Keratinocyte (primary cell): ENCODE measurements around the gene FAM83G. TPM values are rescaled to one million over a fixed set of nuclear protein-coding genes. Genes with fewer than 3 reads are reported as not detected.

Experiments
- DNase-seq: peaks from one replicate; pipeline ENCODE4 v3.0.0-alpha.2; 2011; ENCODE audit warnings: low read depth, missing footprints, low spot score
- FAIRE-seq: peaks from 2 replicates; lab custom pipeline; 2011; peaks lifted over from hg19 to GRCh38; lab: Jason Lieb, UNC
- H2AFZ ChIP-seq: 2 replicates; pipeline ENCODE4 v1.6.0; 2012; ENCODE audit warnings: low read length, control low read depth, inconsistent platforms; ENCODE audit not compliant: control insufficient read depth
- H3K27ac ChIP-seq: 2 replicates; pipeline ENCODE4 v1.5.1; 2011; ENCODE audit warnings: low read length; ENCODE audit not compliant: control insufficient read depth, insufficient read depth
- H3K27me3 ChIP-seq: 3 replicates; pipeline ENCODE4 v1.6.0; 2011; ENCODE audit warnings: low read length; ENCODE audit not compliant: control insufficient read depth, insufficient read depth; ENCODE audit errors: extremely low read depth
- H3K36me3 ChIP-seq, 2 experiments: 2 replicates in 1 of 2; 3 replicates in 1 of 2; pipeline ENCODE4 v1.5.1; 2011; ENCODE audit warnings: low read length in 2 of 2, mild to moderate bottlenecking in 1 of 2; ENCODE audit not compliant: control insufficient read depth in 2 of 2, insufficient read depth in 2 of 2; ENCODE audit errors: extremely low read depth in 1 of 2
- H3K4me1 ChIP-seq: 3 replicates; pipeline ENCODE4 v1.5.1; 2011; ENCODE audit warnings: low read length; ENCODE audit not compliant: control insufficient read depth, insufficient read depth; ENCODE audit errors: extremely low read depth
- H3K4me2 ChIP-seq: 3 replicates; pipeline ENCODE4 v1.6.0; 2011; ENCODE audit warnings: low read depth, low read length; ENCODE audit not compliant: control insufficient read depth, insufficient read depth; ENCODE audit errors: extremely low read depth
- H3K4me3 ChIP-seq, 3 experiments: fragments of 200-600 bp in 1 of 3; sonication (generic) in 1 of 3; 2 replicates in 2 of 3; 3 replicates in 1 of 3; pipeline ENCODE4 v1.5.1; 2011 to 2016; ENCODE audit warnings: low read length in 3 of 3, mild to moderate bottlenecking in 3 of 3, control low read depth in 2 of 3, inconsistent platforms in 1 of 3, low read depth in 1 of 3, mixed read lengths in 1 of 3, mixed run types in 1 of 3, moderate library complexity in 1 of 3; ENCODE audit not compliant: control insufficient read depth in 2 of 3, insufficient read depth in 2 of 3; ENCODE audit errors: extremely low read depth in 1 of 3
- H3K79me2 ChIP-seq: 2 replicates; pipeline ENCODE4 v1.6.0; 2012; ENCODE audit warnings: low read length; ENCODE audit not compliant: control insufficient read depth, insufficient read depth
- H3K9ac ChIP-seq: 3 replicates; pipeline ENCODE4 v1.6.0; 2011; ENCODE audit warnings: low read length; ENCODE audit not compliant: control insufficient read depth, insufficient read depth; ENCODE audit errors: extremely low read depth
- H3K9me1 ChIP-seq: 3 replicates; pipeline ENCODE4 v1.6.0; 2011; ENCODE audit warnings: low read length; ENCODE audit not compliant: control insufficient read depth, insufficient read depth; ENCODE audit errors: extremely low read depth
- H3K9me3 ChIP-seq: 2 replicates; pipeline ENCODE4 v1.5.1; 2012; ENCODE audit warnings: low read depth, low read length; ENCODE audit not compliant: control insufficient read depth
- H4K20me1 ChIP-seq: 3 replicates; pipeline ENCODE4 v1.6.0; 2011; ENCODE audit warnings: low read length; ENCODE audit not compliant: control insufficient read depth, insufficient read depth; ENCODE audit errors: extremely low read depth
- EZH2 ChIP-seq: IDR thresholded peaks from one replicate; pipeline ENCODE4 v1.6.1; 2012; ENCODE audit warnings: inconsistent platforms, mild to moderate bottlenecking, low read length, moderate library complexity
- dilution Hi-C: fragments of 300-500 bp; cut with MboI; formaldehyde crosslinking; loops from one replicate; pipeline ENCODE4 v1.7.0; 2020; ENCODE audit warnings: low sequenced_read_pairs; ENCODE audit not compliant: extremely low pct_ligation_motif_present
- polyA plus RNA-seq, 5 experiments: library from polyadenylated mRNA; depleted of rRNA in 3 of 5; stranded (reverse) in 3 of 5; stranded (forward) in 1 of 5; unstranded in 1 of 5; fragments of >200 nt; gene quantifications; 1 replicate in 1 of 5; 2 replicates in 3 of 5; 3 replicates in 1 of 5; pipeline versions ENCODE4 v1.2.1 to v1.2.3, GENCODE V29; 2011 to 2012; ENCODE audit warnings: missing spikeins in 2 of 5, low read depth in 1 of 5, low replicate concordance in 1 of 5
- TF ChIP-seq, protein P1 (sequence below), 3 experiments: IDR thresholded peaks in 1 of 3; conservative IDR thresholded peaks in 1 of 3; optimal IDR thresholded peaks in 1 of 3; 2 replicates in 2 of 3; 3 replicates in 1 of 3; pipeline versions ENCODE3 to v1.5.1; 2011; ENCODE audit warnings: low read length in 3 of 3, mild to moderate bottlenecking in 3 of 3, moderate library complexity in 2 of 3, control low read depth in 1 of 3, inconsistent platforms in 1 of 3; ENCODE audit not compliant: insufficient read depth in 2 of 3; ENCODE audit errors: extremely low read depth in 1 of 3

The FAM83G gene
- polyA plus RNA-seq, 1 donor (not counting 4 experiments of a cell fraction or from before 2014, with no cell fraction given), result 23.2 TPM

DNA sequence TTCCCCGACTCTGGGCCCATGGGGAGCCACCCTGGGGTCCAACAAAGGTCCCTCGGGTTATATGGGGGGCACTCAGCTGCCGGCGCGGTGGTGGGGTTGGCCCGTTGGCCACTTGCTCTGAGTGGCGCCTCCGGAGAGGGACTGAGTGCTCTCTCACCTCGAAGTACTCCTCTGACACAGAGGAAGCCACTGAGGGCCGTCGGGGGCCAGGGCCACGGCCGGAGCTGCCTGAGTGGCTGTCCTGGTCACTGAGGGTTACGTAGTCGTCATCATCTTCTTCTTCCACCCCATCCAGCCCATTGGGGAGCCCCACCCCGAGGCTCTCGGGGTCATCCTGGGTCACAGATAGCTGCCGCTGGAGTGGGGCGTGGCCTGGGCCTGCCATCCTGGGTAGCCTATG, 26.9 kb downstream of the FAM83G start:
- Histone ChIP-seq H3K4me1 (peaks cover 28% of the 10 kb centered on the region), H3K4me2 (no peak overlapping the region), H3K9me1 (peaks cover 4% of the 10 kb centered on the region), H2AFZ (no peak overlapping the region), H3K27ac (no peak overlapping the region), H3K79me2 (peaks cover 22% of the 10 kb centered on the region), H3K27me3 (no peaks in the 10 kb centered on the region), H3K4me3 (no peak overlapping the region), H3K9ac (no peak overlapping the region), H3K9me3 (no peaks in the 10 kb centered on the region), H3K36me3 (peaks cover 43 to 68% of the 10 kb centered on the region in 2 experiments), H4K20me1 (peaks cover 25% of the 10 kb centered on the region)
- dilution Hi-C loops, result no loop called here
- TF ChIP-seq, protein P1, sequence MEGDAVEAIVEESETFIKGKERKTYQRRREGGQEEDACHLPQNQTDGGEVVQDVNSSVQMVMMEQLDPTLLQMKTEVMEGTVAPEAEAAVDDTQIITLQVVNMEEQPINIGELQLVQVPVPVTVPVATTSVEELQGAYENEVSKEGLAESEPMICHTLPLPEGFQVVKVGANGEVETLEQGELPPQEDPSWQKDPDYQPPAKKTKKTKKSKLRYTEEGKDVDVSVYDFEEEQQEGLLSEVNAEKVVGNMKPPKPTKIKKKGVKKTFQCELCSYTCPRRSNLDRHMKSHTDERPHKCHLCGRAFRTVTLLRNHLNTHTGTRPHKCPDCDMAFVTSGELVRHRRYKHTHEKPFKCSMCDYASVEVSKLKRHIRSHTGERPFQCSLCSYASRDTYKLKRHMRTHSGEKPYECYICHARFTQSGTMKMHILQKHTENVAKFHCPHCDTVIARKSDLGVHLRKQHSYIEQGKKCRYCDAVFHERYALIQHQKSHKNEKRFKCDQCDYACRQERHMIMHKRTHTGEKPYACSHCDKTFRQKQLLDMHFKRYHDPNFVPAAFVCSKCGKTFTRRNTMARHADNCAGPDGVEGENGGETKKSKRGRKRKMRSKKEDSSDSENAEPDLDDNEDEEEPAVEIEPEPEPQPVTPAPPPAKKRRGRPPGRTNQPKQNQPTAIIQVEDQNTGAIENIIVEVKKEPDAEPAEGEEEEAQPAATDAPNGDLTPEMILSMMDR (optimal IDR thresholded peaks at IDR 0.05 in 1 of 3, IDR thresholded peaks at IDR 0.05 in 1 of 3, conservative IDR thresholded peaks at IDR 0.05 in 1 of 3; ENCODE audit: extremely low read depth in 1 of 3, insufficient read depth in 2 of 3, low read length in 3 of 3), result no peak
- no peak for TF ChIP-seq EZH2
- DNase-seq (no peak), FAIRE-seq (no peak)

DNA sequence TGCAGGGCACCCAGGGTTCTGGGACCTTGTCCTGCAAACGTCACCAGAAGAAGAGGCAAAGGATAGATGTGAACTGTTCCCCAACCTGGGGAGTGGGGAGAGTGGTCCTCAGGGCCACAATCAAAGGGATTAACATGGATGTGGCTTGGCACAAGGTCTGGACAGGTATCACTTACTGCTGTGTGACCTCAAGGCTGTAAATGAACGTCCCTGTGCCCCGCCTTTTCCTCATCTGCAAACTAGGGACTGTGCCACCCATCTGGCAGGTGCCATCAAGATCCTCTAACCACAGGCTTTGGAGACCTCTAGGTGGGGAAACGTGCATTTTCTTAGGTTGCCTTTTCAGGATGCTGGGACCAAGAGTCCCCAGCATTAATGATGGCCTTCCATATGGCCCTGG, 27.5 kb downstream of the FAM83G start:
- Histone ChIP-seq H3K36me3 (peaks cover 47 to 74% of the 10 kb centered on the region in 2 experiments), H3K27ac (no peak overlapping the region), H3K4me1 (peaks cover 21% of the 10 kb centered on the region), H2AFZ (no peak overlapping the region), H3K79me2 (peaks cover 22% of the 10 kb centered on the region), H3K9ac (no peak overlapping the region), H3K27me3 (no peaks in the 10 kb centered on the region), H3K9me1 (peaks cover 4% of the 10 kb centered on the region), H3K4me3 (no peak overlapping the region), H3K9me3 (no peaks in the 10 kb centered on the region), H4K20me1 (peaks cover 25% of the 10 kb centered on the region), H3K4me2 (no peak overlapping the region)
- dilution Hi-C loops, result no loop called here
- DNase-seq (no peak), FAIRE-seq (no peak)
- no peak for TF ChIP-seq EZH2
- TF ChIP-seq, protein P1 (optimal IDR thresholded peaks at IDR 0.05 in 1 of 3, IDR thresholded peaks at IDR 0.05 in 1 of 3, conservative IDR thresholded peaks at IDR 0.05 in 1 of 3; ENCODE audit: extremely low read depth in 1 of 3, insufficient read depth in 2 of 3, low read length in 3 of 3), result no peak
